ENCODE measurements around the gene ODAM.

The ODAM gene

GRCh38 chr4:70236125-70236524, 40.6 kb downstream of the ODAM start (continued):
- no peak for TF ChIP-seq ZNF335 (tag by site-specific recombination; conservative IDR thresholded peaks at IDR 0.05)

- no peak overlapping the region for H3K4me3 ChIP-seq (ENCODE audit: low read depth, low read length)
- CTCF ChIA-PET: interaction anchor here (0.7 kb wide), 1 partner anchor 313 kb away, joined by 4 read pairs; no protein-coding TSS in a partner anchor
- H3K4me1 ChIP-seq (ENCODE audit: control insufficient read depth, insufficient read depth, low read length): no peaks in the 10 kb centered on the region
- no peak overlapping the region for H3K27ac ChIP-seq (ENCODE audit: extremely low read depth, low read depth, low read length)
- no peaks in the 10 kb centered on the region for H3K36me3 ChIP-seq (ENCODE audit: control insufficient read depth in 2 of 2, insufficient read depth in 1 of 2, low read length in 2 of 2)
- POLR2A ChIA-PET: no interaction called here
- TF ChIP-seq ZNF138 (tag by site-specific recombination; IDR thresholded peaks at IDR 0.05; ENCODE audit: borderline replicate concordance): no peak
- no peak for TF ChIP-seq ZNF266 (tag by site-specific recombination; IDR thresholded peaks at IDR 0.05; ENCODE audit: low read depth)
- no peak for TF ChIP-seq ZSCAN16 (tag by site-specific recombination; IDR thresholded peaks at IDR 0.05)
- no peak for TF ChIP-seq ZNF529 (tag by site-specific recombination; IDR thresholded peaks at IDR 0.05; ENCODE audit: insufficient replicate concordance)
- no peak for TF ChIP-seq ZNF610 (tag by site-specific recombination; IDR thresholded peaks at IDR 0.05; ENCODE audit: borderline replicate concordance)
- TF ChIP-seq BCL11B (tag by site-specific recombination; IDR thresholded peaks at IDR 0.05; ENCODE audit: low read depth): no peak
- TF ChIP-seq ZNF830 (tag by site-specific recombination; IDR thresholded peaks at IDR 0.05; ENCODE audit: low read depth): no peak
- TF ChIP-seq KLF8 (tag by site-specific recombination; IDR thresholded peaks at IDR 0.05): no peak
- no peak for TF ChIP-seq ATF2 (tag by site-specific recombination; IDR thresholded peaks at IDR 0.05; ENCODE audit: low read depth)
- no peak for TF ChIP-seq ZNF175 (tag by site-specific recombination; IDR thresholded peaks at IDR 0.05)
- no peak for TF ChIP-seq INSM2 (tag by site-specific recombination; IDR thresholded peaks at IDR 0.05)
- TF ChIP-seq ZNF76 (tag by site-specific recombination; IDR thresholded peaks at IDR 0.05; ENCODE audit: borderline replicate concordance, low read depth): no peak
- no peak for TF ChIP-seq ZSCAN4 (tag by site-specific recombination; IDR thresholded peaks at IDR 0.05)
- TF ChIP-seq ZXDB (tag by site-specific recombination; IDR thresholded peaks at IDR 0.05): no peak
- no peak for TF ChIP-seq ZNF24 (tag by site-specific recombination; IDR thresholded peaks at IDR 0.05)
- no peaks in the 10 kb centered on the region for H3K9me3 ChIP-seq (ENCODE audit: control insufficient read depth, insufficient read depth, low read depth, low read length)
These were observed 43.8 kb downstream of the ODAM start for GRCh38 chr4:70239131-70239883.

- H3K27ac ChIP-seq (ENCODE audit: extremely low read depth, low read depth, low read length): no peak overlapping the region
- H3K4me3 ChIP-seq (ENCODE audit: low read depth, low read length): no peak overlapping the region
- CTCF ChIA-PET: no interaction called here
- no peaks in the 10 kb centered on the region for H3K9me3 ChIP-seq (ENCODE audit: control insufficient read depth, insufficient read depth, low read depth, low read length)
- POLR2A ChIA-PET: no interaction called here
- H3K4me1 ChIP-seq (ENCODE audit: control insufficient read depth, insufficient read depth, low read length): no peaks in the 10 kb centered on the region
- no peaks in the 10 kb centered on the region for H3K36me3 ChIP-seq (ENCODE audit: control insufficient read depth in 2 of 2, insufficient read depth in 1 of 2, low read length in 2 of 2)
- no peak for TF ChIP-seq HOXA7 (CRISPR knock-in tag; IDR thresholded peaks at IDR 0.05; ENCODE audit: borderline replicate concordance)
- no peak for TF ChIP-seq ZBTB8A (tag by site-specific recombination; IDR thresholded peaks at IDR 0.05)
- TF ChIP-seq ELK4 (IDR thresholded peaks at IDR 0.05; ENCODE audit: borderline replicate concordance, low read depth, low read length): no peak
- no peak for TF ChIP-seq KLF1 (tag by site-specific recombination; IDR thresholded peaks at IDR 0.05)
- no peak for TF ChIP-seq ZNF76 (tag by site-specific recombination; IDR thresholded peaks at IDR 0.05; ENCODE audit: borderline replicate concordance, low read depth)
- no peak for TF ChIP-seq ZNF544 (tag by site-specific recombination; IDR thresholded peaks at IDR 0.05)
- no peak for TF ChIP-seq ZNF621 (tag by site-specific recombination; IDR thresholded peaks at IDR 0.05)
- no peak for TF ChIP-seq ZNF571 (tag by site-specific recombination; IDR thresholded peaks at IDR 0.05)
- TF ChIP-seq FEZF1 (tag by site-specific recombination; IDR thresholded peaks at IDR 0.05): no peak
- TF ChIP-seq EGR2 (tag by site-specific recombination; IDR thresholded peaks at IDR 0.05; ENCODE audit: low read depth): no peak
- no peak for TF ChIP-seq ZSCAN23 (tag by site-specific recombination; IDR thresholded peaks at IDR 0.05)
- TF ChIP-seq KLF16 (tag by site-specific recombination; IDR thresholded peaks at IDR 0.05): no peak
- no peak for TF ChIP-seq YY2 (tag by site-specific recombination; IDR thresholded peaks at IDR 0.05)
These were observed 44.5 kb downstream of the ODAM start for GRCh38 chr4:70239884-70240591.

Data from HEK293 (cell line).